ENCODE results near the gene PCBD2. TPM values are rescaled to one million over a fixed set of nuclear protein-coding genes. Genes with fewer than 3 reads are reported as not detected.

Gene PCBD2
- total RNA-seq, 1 donor from 2014 or later = 12.1 TPM

DNA sequence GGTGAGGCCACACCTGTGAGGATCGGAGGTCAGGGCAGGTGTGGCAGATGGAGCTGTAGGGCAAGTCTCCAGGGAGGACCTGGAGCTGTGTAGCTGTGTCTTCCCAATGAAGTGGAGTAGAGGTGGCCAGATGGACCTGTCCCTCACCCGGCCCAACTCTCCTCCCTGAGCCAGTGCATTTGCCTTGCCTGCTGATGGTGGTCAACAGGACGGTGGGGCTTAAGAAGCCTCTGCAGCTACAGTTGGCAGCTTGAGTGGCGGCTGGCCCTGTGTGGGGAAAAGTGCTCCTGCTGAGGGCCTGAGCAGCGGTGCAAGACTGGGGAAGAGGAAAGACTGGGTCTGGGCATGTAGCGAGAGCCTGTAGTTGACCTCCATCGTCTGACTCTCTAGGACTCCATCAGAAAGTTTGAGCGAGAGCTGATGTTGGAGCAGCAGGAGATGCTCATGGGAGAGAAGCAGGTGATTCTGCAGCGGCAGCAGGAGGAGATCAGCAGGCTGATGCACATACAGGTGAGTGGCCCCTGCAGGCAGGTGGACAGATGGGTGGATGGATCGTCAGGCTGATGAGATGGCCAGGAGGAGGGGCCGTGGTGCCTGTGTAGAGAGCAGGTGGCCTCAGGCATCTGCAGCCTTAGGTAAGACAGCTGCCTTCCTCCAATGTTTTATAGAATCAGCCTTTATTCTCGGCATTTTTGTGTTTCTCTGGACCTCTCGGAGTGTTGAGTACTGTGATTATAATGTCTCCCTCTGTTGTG is 104.2 kb downstream of the PCBD2 start:
- H3K36me3 Mint-ChIP-seq (ENCODE audit: low read depth) = no peaks in the 10 kb centered on the region
- H3K4me1 Mint-ChIP-seq = no peaks in the 10 kb centered on the region
- peak overlapping the region; percentile 92 for H3K27ac Mint-ChIP-seq (ENCODE audit: unreplicated experiment)
- DNase-seq (ENCODE audit: low read depth, low spot score) = no peak
- TF ChIP-seq, protein P1, sequence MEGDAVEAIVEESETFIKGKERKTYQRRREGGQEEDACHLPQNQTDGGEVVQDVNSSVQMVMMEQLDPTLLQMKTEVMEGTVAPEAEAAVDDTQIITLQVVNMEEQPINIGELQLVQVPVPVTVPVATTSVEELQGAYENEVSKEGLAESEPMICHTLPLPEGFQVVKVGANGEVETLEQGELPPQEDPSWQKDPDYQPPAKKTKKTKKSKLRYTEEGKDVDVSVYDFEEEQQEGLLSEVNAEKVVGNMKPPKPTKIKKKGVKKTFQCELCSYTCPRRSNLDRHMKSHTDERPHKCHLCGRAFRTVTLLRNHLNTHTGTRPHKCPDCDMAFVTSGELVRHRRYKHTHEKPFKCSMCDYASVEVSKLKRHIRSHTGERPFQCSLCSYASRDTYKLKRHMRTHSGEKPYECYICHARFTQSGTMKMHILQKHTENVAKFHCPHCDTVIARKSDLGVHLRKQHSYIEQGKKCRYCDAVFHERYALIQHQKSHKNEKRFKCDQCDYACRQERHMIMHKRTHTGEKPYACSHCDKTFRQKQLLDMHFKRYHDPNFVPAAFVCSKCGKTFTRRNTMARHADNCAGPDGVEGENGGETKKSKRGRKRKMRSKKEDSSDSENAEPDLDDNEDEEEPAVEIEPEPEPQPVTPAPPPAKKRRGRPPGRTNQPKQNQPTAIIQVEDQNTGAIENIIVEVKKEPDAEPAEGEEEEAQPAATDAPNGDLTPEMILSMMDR (conservative IDR thresholded peaks at IDR 0.05) = no peak
- no peaks in the 10 kb centered on the region for H3K9me3 Mint-ChIP-seq
- H3K4me3 Mint-ChIP-seq = no peak overlapping the region
- H3K27me3 Mint-ChIP-seq (ENCODE audit: low read depth) = peaks cover 5% of the 10 kb centered on the region

DNA sequence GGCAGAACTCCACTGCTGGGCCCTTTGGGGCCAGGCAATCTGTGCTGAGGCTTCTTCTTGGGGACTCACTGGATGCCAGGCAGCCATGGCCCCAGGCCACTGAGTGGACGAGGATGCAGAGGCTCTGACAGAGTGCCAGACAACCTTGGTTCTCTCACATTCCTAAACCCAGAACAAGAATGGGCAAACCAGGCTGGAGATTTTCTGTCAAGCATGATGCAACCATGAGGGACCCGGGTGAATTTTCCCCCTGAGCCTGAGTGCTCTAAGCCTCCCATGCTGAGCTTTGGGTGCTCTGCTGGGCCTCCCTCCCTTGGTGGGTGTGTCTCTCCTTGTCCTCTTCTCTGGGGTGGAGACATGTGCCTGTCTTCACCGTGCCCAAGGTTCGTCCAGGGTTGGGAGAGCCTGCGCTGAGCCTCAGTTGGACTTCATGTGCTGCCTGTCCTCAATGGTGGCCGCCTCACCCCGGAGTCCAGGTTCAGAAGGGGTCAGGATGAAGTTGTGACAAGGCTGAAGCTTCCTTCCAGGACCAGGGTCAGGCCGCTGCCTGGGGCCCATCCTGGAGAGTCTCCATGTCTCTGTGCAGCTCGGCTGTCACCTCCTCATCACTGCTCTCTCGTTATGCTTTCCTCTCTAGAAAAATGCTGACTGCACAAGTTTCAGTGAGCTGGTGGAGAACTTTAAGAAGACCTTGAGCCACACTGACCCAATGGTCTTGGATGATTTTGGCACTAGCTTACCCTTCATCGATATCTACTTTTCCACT is 105.0 kb downstream of the PCBD2 start:
- no peak overlapping the region for H3K4me3 Mint-ChIP-seq
- H3K27me3 Mint-ChIP-seq (ENCODE audit: low read depth) = peaks cover 7% of the 10 kb centered on the region
- H3K36me3 Mint-ChIP-seq (ENCODE audit: low read depth) = no peaks in the 10 kb centered on the region
- DNase-seq (ENCODE audit: low read depth, low spot score) = no peak
- TF ChIP-seq, protein P1 (conservative IDR thresholded peaks at IDR 0.05) = no peak
- H3K4me1 Mint-ChIP-seq = no peaks in the 10 kb centered on the region
- H3K27ac Mint-ChIP-seq (ENCODE audit: unreplicated experiment) = no peak overlapping the region
- H3K9me3 Mint-ChIP-seq = no peaks in the 10 kb centered on the region

DNA sequence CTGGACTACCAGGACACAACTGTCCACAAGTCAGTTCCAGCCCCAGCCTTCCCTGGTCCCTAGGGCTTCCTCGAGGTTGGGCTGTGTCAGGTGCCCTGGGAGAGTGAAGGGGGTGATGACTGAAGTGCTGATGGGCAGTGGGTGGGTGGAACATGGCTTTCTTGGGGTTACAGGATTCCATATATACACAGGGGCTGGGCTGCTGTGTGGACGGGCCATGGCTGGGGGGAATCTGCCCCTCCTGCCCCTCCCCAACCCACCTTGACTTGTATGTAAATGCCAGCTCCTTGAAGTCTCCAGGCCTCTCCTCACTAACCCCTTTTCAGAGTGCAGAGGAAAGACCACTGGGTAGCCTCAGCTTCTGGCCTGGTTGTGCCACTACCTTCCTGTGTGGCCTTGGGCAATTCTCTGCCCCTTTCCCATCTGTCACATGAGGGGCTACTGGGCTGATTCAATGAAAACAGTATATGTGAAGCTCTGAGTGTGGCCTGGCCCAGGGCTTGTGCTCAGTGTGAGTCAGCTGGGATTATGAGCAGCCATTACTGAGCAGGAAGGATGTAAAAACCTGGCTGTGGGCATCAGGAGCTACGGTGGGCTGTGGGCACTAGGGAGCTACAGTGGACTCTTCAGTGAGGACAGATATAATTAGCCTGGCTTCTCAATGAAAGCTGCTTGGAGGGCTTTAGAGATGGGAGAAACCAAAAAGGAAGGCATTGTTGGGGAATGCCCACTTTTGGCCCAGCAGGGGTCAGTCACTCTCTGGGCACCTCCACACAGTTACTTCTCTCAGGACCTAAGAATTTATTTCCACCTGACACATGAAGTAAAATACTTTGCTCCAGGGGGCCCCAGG is 105.8 kb downstream of the PCBD2 start:
- TF ChIP-seq, protein P1 (conservative IDR thresholded peaks at IDR 0.05) = no peak
- Mint-ChIP-seq H3K4me3 (no peak overlapping the region), H3K36me3 (ENCODE audit: low read depth) (no peaks in the 10 kb centered on the region), H3K27ac (ENCODE audit: unreplicated experiment) (no peak overlapping the region), H3K9me3 (no peaks in the 10 kb centered on the region), H3K27me3 (ENCODE audit: low read depth) (peaks cover 10% of the 10 kb centered on the region), H3K4me1 (no peaks in the 10 kb centered on the region)
- no peak for DNase-seq (ENCODE audit: low read depth, low spot score)

DNA sequence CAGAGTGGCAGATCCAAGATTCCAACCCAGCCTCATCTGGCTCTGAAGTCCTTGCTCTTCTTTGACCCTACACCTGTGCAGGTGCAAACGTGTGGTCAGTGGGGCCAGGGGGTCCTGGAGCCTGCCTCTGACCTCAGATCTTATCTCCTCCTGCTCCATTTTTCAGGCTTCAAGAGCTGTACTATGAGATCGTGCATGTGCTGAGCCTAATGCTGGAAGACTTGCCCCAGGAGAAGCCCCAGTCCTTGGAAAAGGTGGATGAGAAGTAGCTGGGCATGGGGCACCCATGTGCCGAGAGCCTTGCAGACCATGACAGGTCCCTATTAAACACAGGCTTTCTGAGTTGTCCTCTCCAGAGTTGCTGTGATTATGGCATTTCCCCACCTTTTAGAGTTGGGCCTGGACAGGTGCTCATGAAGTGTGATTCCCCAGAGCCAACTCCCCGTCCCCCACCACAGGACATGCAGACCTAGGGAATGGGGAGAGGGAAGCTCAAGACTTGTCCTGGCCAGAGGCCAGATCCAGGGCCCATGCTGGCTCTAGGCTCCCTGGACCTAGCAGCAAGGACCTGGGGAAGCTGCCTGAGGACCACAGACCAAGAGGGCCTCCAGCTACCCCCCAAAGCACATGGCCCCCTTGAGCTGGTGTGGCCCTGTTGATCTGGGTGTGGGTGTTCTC is 106.6 kb downstream of the PCBD2 start:
- no peak overlapping the region for H3K27ac Mint-ChIP-seq (ENCODE audit: unreplicated experiment)

More for the DNA sequence above, 106.6 kb downstream of the PCBD2 start:
- DNase-seq (ENCODE audit: low read depth, low spot score) = no peak
- H3K27me3 Mint-ChIP-seq (ENCODE audit: low read depth) = peaks cover 10% of the 10 kb centered on the region
- TF ChIP-seq, protein P1 (conservative IDR thresholded peaks at IDR 0.05) = no peak
- no peaks in the 10 kb centered on the region for H3K4me1 Mint-ChIP-seq
- H3K9me3 Mint-ChIP-seq = no peaks in the 10 kb centered on the region
- H3K4me3 Mint-ChIP-seq = no peak overlapping the region
- no peaks in the 10 kb centered on the region for H3K36me3 Mint-ChIP-seq (ENCODE audit: low read depth)

All from neural crest cell (in vitro differentiated cells).